VCaP (cell line): Measurements from ENCODE around the gene PCDHB5.
"Not testable (repeated sequence)": the region's sequence is repeated elsewhere in the genome, so short reads cannot be mapped to it uniquely, and the experiment has no call there.

ENCODE experiments used
- H3K27ac ChIP-seq: fragments of 450-650 bp; 2 replicates; pipeline ENCODE4 v1.5.1; 2017
- CTCF ChIP-seq: fragments of 450-650 bp; conservative IDR thresholded peaks from 2 replicates; pipeline ENCODE4 v1.5.1; 2017; ENCODE audit warnings: mild to moderate bottlenecking, moderate library complexity

PCDHB5 gene

GRCh38 chr5:141105350-141105749, 29.7 kb upstream of the PCDHB5 start:
- no peak overlapping the region for H3K27ac ChIP-seq
- no peak for TF ChIP-seq CTCF

DNA sequence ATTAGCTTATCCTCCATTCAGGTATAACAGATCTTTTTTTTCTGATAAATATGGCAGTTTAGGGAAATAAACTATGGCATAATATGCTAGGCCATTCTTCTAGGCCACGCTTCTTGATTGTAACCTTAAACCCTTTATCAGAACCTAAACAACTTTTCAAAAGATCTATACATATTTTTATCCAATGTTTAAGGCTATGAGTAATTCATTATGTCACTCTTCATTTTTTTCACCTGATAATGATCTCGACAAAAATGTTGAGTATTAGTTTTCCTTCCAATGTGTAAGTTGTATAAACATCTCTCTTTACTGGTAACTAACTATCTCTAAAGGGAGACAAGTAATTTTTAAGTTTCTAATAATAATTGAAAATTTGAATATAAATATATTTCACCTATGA, 15.8 kb upstream of the PCDHB5 start:
- TF ChIP-seq CTCF, result no peak

GRCh38 chr5:141121563-141121962, 13.4 kb upstream of the PCDHB5 start, which contains the start of gene PCDHB4:
PCDHB4 (plus strand) TSS chr5:141121818; CDS start chr5:141121999, 181 bp downstream.
- no peak within 1 kb of the TSS for H3K27ac ChIP-seq
- TF ChIP-seq CTCF, result peak; percentile 69

More for the DNA sequence above, 15.8 kb upstream of the PCDHB5 start:
- H3K27ac ChIP-seq, result no peak overlapping the region

GRCh38 chr5:141121985-141122384, 13.0 kb upstream of the PCDHB5 start:
- no peak for TF ChIP-seq CTCF
- no peak overlapping the region for H3K27ac ChIP-seq

- H3K27ac ChIP-seq, result not testable (repeated sequence)
Observed at GRCh38 chr5:141123396-141124135, 11.4 kb upstream of the PCDHB5 start.

- peak overlapping the region; percentile 27 for H3K27ac ChIP-seq
- TF ChIP-seq CTCF, result no peak
Observed at GRCh38 chr5:141127305-141127704, 7.7 kb upstream of the PCDHB5 start.

GRCh38 chr5:141135718-141136266, 786 bp downstream of the PCDHB5 start:
- TF ChIP-seq CTCF, result no peak

DNA sequence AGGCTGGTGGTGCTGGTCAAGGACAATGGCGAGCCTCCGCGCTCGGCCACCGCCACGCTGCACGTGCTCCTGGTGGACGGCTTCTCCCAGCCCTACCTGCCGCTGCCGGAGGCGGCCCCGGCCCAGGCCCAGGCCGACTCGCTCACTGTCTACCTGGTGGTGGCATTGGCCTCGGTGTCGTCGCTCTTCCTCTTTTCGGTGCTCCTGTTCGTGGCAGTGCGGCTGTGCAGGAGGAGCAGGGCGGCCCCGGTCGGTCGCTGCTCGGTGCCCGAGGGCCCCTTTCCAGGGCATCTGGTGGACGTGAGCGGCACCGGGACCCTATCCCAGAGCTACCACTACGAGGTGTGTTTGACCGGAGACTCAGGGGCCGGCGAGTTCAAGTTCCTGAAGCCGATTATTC, 2.3 kb downstream of the PCDHB5 start:
- H3K27ac ChIP-seq, result not testable (repeated sequence)

More at GRCh38 chr5:141135718-141136266, 786 bp downstream of the PCDHB5 start:
- peak overlapping the region; percentile 46; the same call in 1 of the 2 replicates for H3K27ac ChIP-seq
